Thyroid gland (tissue), 4 donors: ENCODE data around the gene CPT1C. TPM values are rescaled to one million over a fixed set of nuclear protein-coding genes. Genes with fewer than 3 reads are reported as not detected.

Experiments used
- DNase-seq, 2 donors: peaks; one replicate each; pipeline ENCODE4 v3.0.0-alpha.2; 2019
- H3K27ac ChIP-seq, 3 donors: fragments of 200-600 bp; sonication (generic); 1 replicate in 2 of 3; 2 replicates in 1 of 3; pipeline ENCODE4 v1.5.1; 2016 to 2019; ENCODE audit warnings: mild to moderate bottlenecking in 1 of 3, moderate library complexity in 1 of 3
- H3K27me3 ChIP-seq: fragments of 200-600 bp; sonication (generic); one replicate; pipeline ENCODE4 v1.5.1; 2019
- H3K36me3 ChIP-seq, 2 donors: fragments of 200-600 bp; sonication (generic); one replicate each; pipeline ENCODE4 v1.5.1; 2016 to 2019
- H3K4me1 ChIP-seq, 2 donors: fragments of 200-600 bp; sonication (generic); one replicate each; pipeline ENCODE4 v1.5.1; 2017 to 2019
- H3K4me3 ChIP-seq, 3 donors: fragments of 200-600 bp; sonication (generic); replicated peaks in 1 of 3; 1 replicate in 2 of 3; 2 replicates in 1 of 3; pipeline ENCODE4 v1.5.1; 2016; ENCODE audit warnings: mild to moderate bottlenecking in 1 of 3
- H3K9me3 ChIP-seq: fragments of 200-600 bp; sonication (generic); one replicate; pipeline ENCODE4 v1.5.1; 2017
- CTCF ChIP-seq, 6 experiments: fragments of 200-600 bp in 3 of 6; fragments of 450-650 bp in 3 of 6; sonication (generic) in 3 of 6; IDR thresholded peaks; one replicate each; pipeline ENCODE4 v1.5.1; 2016 to 2019; ENCODE audit warnings: antibody characterized with exemption in 6 of 6, mild to moderate bottlenecking in 2 of 6, inconsistent platforms in 1 of 6, moderate library complexity in 1 of 6
- POLR2A ChIP-seq, 2 donors: fragments of 450-650 bp; IDR thresholded peaks; one replicate each; pipeline ENCODE4 v1.6.1; 2017; ENCODE audit warnings: antibody characterized with exemption in 2 of 2, mild to moderate bottlenecking in 2 of 2, moderate library complexity in 1 of 2
- WGBS, 2 donors: methylation state at CpG; one replicate each; pipeline ENCODE4 v1.1.5; 2017; 5-methylcytosine and 5-hydroxymethylcytosine counted together
- intact Hi-C: fragments of 100-400 bp; cut with DNase I; formaldehyde crosslinking; loops from one replicate; pipeline ENCODE4 v1.15.1; 2023
- total RNA-seq, 4 donors: library from RNA; depleted of rRNA; stranded (reverse); fragments of >200 nt; gene quantifications; one replicate each; pipeline ENCODE4 v1.2.3, GENCODE V29; 2016

Gene CPT1C
- 1 to 10 TPM; 1.9 to 3.9 (median 2.6) TPM for total RNA-seq

GRCh38 chr19:49690656-49691242 lies at the start of gene CPT1C:
CPT1C (plus strand) TSS chr19:49691116; CDS start chr19:49692253, 1,137 bp downstream.
- Histone ChIP-seq H3K27me3 (no peaks in the 10 kb centered on the region), H3K9me3 (no peaks in the 10 kb centered on the region), H3K4me3 (peak within 1 kb of the TSS in 1 of 3 donors; percentile 23), H3K36me3 (peaks cover 7 to 19% of the 10 kb centered on the region in 2 donors), H3K4me1 (peaks cover 4 to 17% of the 10 kb centered on the region in 2 donors), H3K27ac (peak within 1 kb of the TSS in 2 of 3 donors; percentile 16 to 17)
- intact Hi-C loops = no loop called here
- TF ChIP-seq CTCF (IDR thresholded peaks at IDR 0.05) (no peak), POLR2A (IDR thresholded peaks at IDR 0.05) (peak in 1 of 2 donors; percentile 40)
- WGBS, 2 donors = 4% methylated on average over 37 to 38 of the region's 38 CpGs
- peak; percentile 50 to 56 for DNase-seq

- peak; percentile 99 to 100 for DNase-seq
- TF ChIP-seq CTCF (IDR thresholded peaks at IDR 0.05) (no peak), POLR2A (IDR thresholded peaks at IDR 0.05) (peak; percentile 83 to 86)
- H3K4me1 ChIP-seq = peaks cover 25 to 51% of the 10 kb centered on the region in 2 donors
- intact Hi-C loops = no loop called here
- H3K36me3 ChIP-seq = peaks cover 6% of the 10 kb centered on the region in 2 donors
- no peaks in the 10 kb centered on the region for H3K27me3 ChIP-seq
- H3K4me3 ChIP-seq = peak within 1 kb of the TSS; percentile 47 to 90 (median 75)
- H3K27ac ChIP-seq = peak within 1 kb of the TSS; percentile 95 to 98 (median 96)
- WGBS, 2 donors = 0% methylated on average over 20 to 40 of the region's 87 CpGs
- H3K9me3 ChIP-seq = no peaks in the 10 kb centered on the region
Measured at GRCh38 chr19:49641688-49642491, 49.0 kb upstream of the CPT1C start, which contains the start of gene SCAF1. SCAF1 (plus strand) TSS chr19:49642209; CDS start chr19:49645027, 2,818 bp downstream.

GRCh38 chr19:49642492-49643035 lies 48.4 kb upstream of the CPT1C start:
- H3K27ac ChIP-seq = peak overlapping the region; percentile 63 to 90 (median 75)
- 7 to 11% methylated on average over 5 of the region's 5 CpGs for WGBS, 2 donors
- H3K36me3 ChIP-seq = peaks cover 11 to 13% of the 10 kb centered on the region in 2 donors
- H3K27me3 ChIP-seq = no peaks in the 10 kb centered on the region
- H3K4me3 ChIP-seq = peak overlapping the region; percentile 47 to 90 (median 75)
- TF ChIP-seq CTCF (IDR thresholded peaks at IDR 0.05) (no peak), POLR2A (IDR thresholded peaks at IDR 0.05) (no peak)
- peaks cover 25 to 48% of the 10 kb centered on the region in 2 donors for H3K4me1 ChIP-seq
- H3K9me3 ChIP-seq = no peaks in the 10 kb centered on the region
- no peak for DNase-seq
- intact Hi-C loops = no loop called here

- peak overlapping the region in 1 of 3 donors; percentile 75 for H3K27ac ChIP-seq
- H3K36me3 ChIP-seq = peaks cover 11 to 13% of the 10 kb centered on the region in 2 donors
- DNase-seq = no peak
- intact Hi-C loops = no loop called here
- TF ChIP-seq POLR2A (IDR thresholded peaks at IDR 0.05) = no peak
- TF ChIP-seq CTCF (IDR thresholded peaks at IDR 0.05) = no peak
- no peaks in the 10 kb centered on the region for H3K27me3 ChIP-seq
- no peaks in the 10 kb centered on the region for H3K9me3 ChIP-seq
- WGBS, 2 donors = 85% methylated on average over 2 of the region's 2 CpGs
- no peak overlapping the region for H3K4me3 ChIP-seq
- peaks cover 21 to 39% of the 10 kb centered on the region in 2 donors for H3K4me1 ChIP-seq
Measured at GRCh38 chr19:49643466-49643865, 47.5 kb upstream of the CPT1C start.
